Activated naive CD4-positive, alpha-beta T cell treated with anti-CD3 and anti-CD28 coated beads, Interleukin-2, amount 10 ng/mL, durations not matched to agents 7 days and 5 days (primary cell): ENCODE results near the gene NDST1.
A peak's percentile ranks its signal among the peaks of the same experiment; 100 is the strongest.

Experiments
- CTCF ChIA-PET: fragments of 350-600 bp; sonication (Branson Sonifier 250); formaldehyde crosslinking; loops from one replicate; lab custom pipeline; 2021; ENCODE audit warnings: antibody characterized with exemption; lab: Charles Lee
- DNase-seq: peaks from one replicate; pipeline ENCODE4 v3.0.0-alpha.2; 2020
- H3K27ac Mint-ChIP-seq: one replicate; pipeline ENCODE4 v1.8.0; 2021; ENCODE audit warnings: mild to moderate bottlenecking, moderate library complexity, mixed read lengths
- H3K27me3 Mint-ChIP-seq: one replicate; pipeline ENCODE4 v1.8.0; 2021; ENCODE audit warnings: mild to moderate bottlenecking, mixed read lengths
- H3K36me3 Mint-ChIP-seq: one replicate; pipeline ENCODE4 v1.8.0; 2021; ENCODE audit warnings: mixed read lengths
- H3K4me1 Mint-ChIP-seq: one replicate; pipeline ENCODE4 v1.8.0; 2021; ENCODE audit warnings: mixed read lengths
- H3K4me3 Mint-ChIP-seq: one replicate; pipeline ENCODE4 v1.8.0; 2021; ENCODE audit warnings: mild to moderate bottlenecking, moderate library complexity, mixed read lengths
- H3K9me3 Mint-ChIP-seq: one replicate; pipeline ENCODE4 v1.8.0; 2021; ENCODE audit warnings: mixed read lengths

Gene NDST1

GRCh38 chr5:150530423-150530822 is 22.5 kb downstream of the NDST1 start:
- CTCF ChIA-PET = interaction anchor here (0.7 to 5.1 kb wide), 2 partner anchors 14 to 30 kb away, joined by 3 to 17 read pairs; no protein-coding TSS in a partner anchor
- Mint-ChIP-seq H3K4me3 (no peak overlapping the region), H3K36me3 (no peaks in the 10 kb centered on the region), H3K27ac (no peak overlapping the region), H3K4me1 (no peaks in the 10 kb centered on the region), H3K27me3 (peaks cover 4% of the 10 kb centered on the region), H3K9me3 (no peaks in the 10 kb centered on the region)
- no peak for DNase-seq

GRCh38 chr5:150530951-150531588 is 23.1 kb downstream of the NDST1 start:
- Mint-ChIP-seq H3K4me3 (no peak overlapping the region), H3K9me3 (no peaks in the 10 kb centered on the region), H3K4me1 (no peaks in the 10 kb centered on the region), H3K27ac (no peak overlapping the region), H3K36me3 (no peaks in the 10 kb centered on the region), H3K27me3 (peaks cover 4% of the 10 kb centered on the region)
- CTCF ChIA-PET = interaction anchor here (0.7 to 5.1 kb wide), 3 partner anchors 14 to 70 kb away, joined by 3 to 17 read pairs (median 3); no protein-coding TSS in a partner anchor
- no peak for DNase-seq

GRCh38 chr5:150531686-150532085 is 23.8 kb downstream of the NDST1 start:
- H3K27me3 Mint-ChIP-seq = peaks cover 4% of the 10 kb centered on the region
- H3K4me3 Mint-ChIP-seq = no peak overlapping the region
- no peaks in the 10 kb centered on the region for H3K9me3 Mint-ChIP-seq
- no peak for DNase-seq
- CTCF ChIA-PET = interaction anchor here (1.1 to 5.1 kb wide), 2 partner anchors 13 to 71 kb away, joined by 3 to 17 read pairs; no protein-coding TSS in a partner anchor
- no peak overlapping the region for H3K27ac Mint-ChIP-seq
- H3K4me1 Mint-ChIP-seq = no peaks in the 10 kb centered on the region
- no peaks in the 10 kb centered on the region for H3K36me3 Mint-ChIP-seq

GRCh38 chr5:150532151-150532550 is 24.2 kb downstream of the NDST1 start:
- no peaks in the 10 kb centered on the region for H3K9me3 Mint-ChIP-seq
- peaks cover 4% of the 10 kb centered on the region for H3K27me3 Mint-ChIP-seq
- no peaks in the 10 kb centered on the region for H3K36me3 Mint-ChIP-seq
- H3K4me3 Mint-ChIP-seq = no peak overlapping the region
- no peak for DNase-seq
- no peak overlapping the region for H3K27ac Mint-ChIP-seq
- H3K4me1 Mint-ChIP-seq = no peaks in the 10 kb centered on the region
- CTCF ChIA-PET = interaction anchor here (1.1 to 5.1 kb wide), 2 partner anchors 13 to 71 kb away, joined by 3 to 17 read pairs; no protein-coding TSS in a partner anchor

GRCh38 chr5:150532996-150533395 is 25.1 kb downstream of the NDST1 start:
- Mint-ChIP-seq H3K27me3 (peaks cover 4% of the 10 kb centered on the region), H3K4me1 (no peaks in the 10 kb centered on the region), H3K9me3 (no peaks in the 10 kb centered on the region), H3K4me3 (no peak overlapping the region), H3K36me3 (no peaks in the 10 kb centered on the region), H3K27ac (no peak overlapping the region)
- no peak for DNase-seq
- CTCF ChIA-PET = interaction anchor here (1.3 to 5.1 kb wide), 2 partner anchors 12 to 83 kb away, joined by 3 to 17 read pairs; no protein-coding TSS in a partner anchor

GRCh38 chr5:150534811-150535210 is 26.9 kb downstream of the NDST1 start:
- CTCF ChIA-PET = interaction anchor here (0.6 to 5.1 kb wide), 2 partner anchors 10 to 12 kb away, joined by 3 to 17 read pairs; no protein-coding TSS in a partner anchor
- Mint-ChIP-seq H3K4me3 (no peak overlapping the region), H3K4me1 (no peaks in the 10 kb centered on the region), H3K27me3 (peaks cover 4% of the 10 kb centered on the region), H3K36me3 (no peaks in the 10 kb centered on the region), H3K27ac (no peak overlapping the region), H3K9me3 (no peaks in the 10 kb centered on the region)
- DNase-seq = no peak

- no peak for DNase-seq
- Mint-ChIP-seq H3K9me3 (no peaks in the 10 kb centered on the region), H3K4me1 (no peaks in the 10 kb centered on the region), H3K4me3 (no peak overlapping the region), H3K36me3 (no peaks in the 10 kb centered on the region), H3K27me3 (no peaks in the 10 kb centered on the region), H3K27ac (no peak overlapping the region)
- CTCF ChIA-PET = interaction anchor here (5.1 kb wide), 1 partner anchor 9 kb away, joined by 17 read pairs; no protein-coding TSS in a partner anchor
Observed at GRCh38 chr5:150535611-150536010, 27.7 kb downstream of the NDST1 start.

- Mint-ChIP-seq H3K27me3 (no peaks in the 10 kb centered on the region), H3K4me3 (no peak overlapping the region), H3K36me3 (no peaks in the 10 kb centered on the region), H3K4me1 (no peaks in the 10 kb centered on the region), H3K9me3 (no peaks in the 10 kb centered on the region), H3K27ac (peak overlapping the region; percentile 43)
- CTCF ChIA-PET = interaction anchor here (1.3 kb wide), 1 partner anchor 22 kb away, joined by 3 read pairs; no protein-coding TSS in a partner anchor
- no peak for DNase-seq
Observed at GRCh38 chr5:150538007-150538917, 30.3 kb downstream of the NDST1 start.

- Mint-ChIP-seq H3K27ac (no peak overlapping the region), H3K9me3 (no peaks in the 10 kb centered on the region), H3K4me1 (no peaks in the 10 kb centered on the region), H3K4me3 (no peak overlapping the region), H3K36me3 (no peaks in the 10 kb centered on the region), H3K27me3 (no peaks in the 10 kb centered on the region)
- CTCF ChIA-PET = interaction anchor here (1.3 kb wide), 1 partner anchor 21 kb away, joined by 3 read pairs; no protein-coding TSS in a partner anchor
- DNase-seq = no peak
Observed at GRCh38 chr5:150539206-150539605, 31.3 kb downstream of the NDST1 start.

- Mint-ChIP-seq H3K4me3 (no peak overlapping the region), H3K4me1 (no peaks in the 10 kb centered on the region), H3K36me3 (no peaks in the 10 kb centered on the region), H3K27me3 (no peaks in the 10 kb centered on the region), H3K27ac (no peak overlapping the region), H3K9me3 (no peaks in the 10 kb centered on the region)
- no peak for DNase-seq
- CTCF ChIA-PET = no interaction called here
Observed at GRCh38 chr5:150540042-150540441, 32.1 kb downstream of the NDST1 start.

GRCh38 chr5:150540615-150541396 is 32.9 kb downstream of the NDST1 start:
- Mint-ChIP-seq H3K27me3 (no peaks in the 10 kb centered on the region), H3K9me3 (no peaks in the 10 kb centered on the region), H3K36me3 (no peaks in the 10 kb centered on the region), H3K4me3 (no peak overlapping the region), H3K27ac (no peak overlapping the region), H3K4me1 (no peaks in the 10 kb centered on the region)
- DNase-seq = no peak
- CTCF ChIA-PET = no interaction called here

- H3K9me3 Mint-ChIP-seq = no peaks in the 10 kb centered on the region
- H3K36me3 Mint-ChIP-seq = no peaks in the 10 kb centered on the region
- H3K27ac Mint-ChIP-seq = no peak overlapping the region
- no peaks in the 10 kb centered on the region for H3K4me1 Mint-ChIP-seq
- DNase-seq = no peak
- CTCF ChIA-PET = interaction anchor here (1.5 kb wide), 1 partner anchor 82 kb away, joined by 8 read pairs; no protein-coding TSS in a partner anchor
- no peak overlapping the region for H3K4me3 Mint-ChIP-seq
- H3K27me3 Mint-ChIP-seq = no peaks in the 10 kb centered on the region
Observed at GRCh38 chr5:150541397-150541675, 33.4 kb downstream of the NDST1 start.

GRCh38 chr5:150541895-150542294 is 34.0 kb downstream of the NDST1 start:
- no peak for DNase-seq
- Mint-ChIP-seq H3K27me3 (peaks cover 3% of the 10 kb centered on the region), H3K27ac (no peak overlapping the region), H3K4me3 (no peak overlapping the region), H3K9me3 (no peaks in the 10 kb centered on the region), H3K4me1 (no peaks in the 10 kb centered on the region), H3K36me3 (no peaks in the 10 kb centered on the region)
- CTCF ChIA-PET = interaction anchor here (0.8 to 1.5 kb wide), 2 partner anchors 37 to 83 kb away, joined by 3 to 8 read pairs; no protein-coding TSS in a partner anchor
